Osteocyte (in vitro differentiated cells): ENCODE results near the gene C15orf40. TPM values are rescaled to one million over a fixed set of nuclear protein-coding genes. Genes with fewer than 3 reads are reported as not detected.

Experiments used
- DNase-seq: peaks from one replicate; pipeline ENCODE4 v3.0.0; 2021; ENCODE audit warnings: mixed read lengths; ENCODE audit not compliant: unreplicated experiment; ENCODE audit errors: extremely low spot score
- H3K27ac Mint-ChIP-seq: one replicate; pipeline ENCODE4 v1.8.0; 2021; ENCODE audit warnings: mild to moderate bottlenecking, mixed read lengths; ENCODE audit not compliant: unreplicated experiment
- H3K27me3 Mint-ChIP-seq: one replicate; pipeline ENCODE4 v1.8.0; 2021; ENCODE audit warnings: mixed read lengths; ENCODE audit not compliant: unreplicated experiment
- H3K36me3 Mint-ChIP-seq: one replicate; pipeline ENCODE4 v1.8.0; 2021; ENCODE audit warnings: mixed read lengths; ENCODE audit not compliant: unreplicated experiment
- H3K4me1 Mint-ChIP-seq: one replicate; pipeline ENCODE4 v1.8.0; 2021; ENCODE audit warnings: mixed read lengths; ENCODE audit not compliant: unreplicated experiment
- H3K4me3 Mint-ChIP-seq: one replicate; pipeline ENCODE4 v1.8.0; 2021; ENCODE audit warnings: mild to moderate bottlenecking, moderate library complexity, mixed read lengths; ENCODE audit not compliant: unreplicated experiment
- H3K9me3 Mint-ChIP-seq: one replicate; pipeline ENCODE4 v1.8.0; 2021; ENCODE audit warnings: mixed read lengths; ENCODE audit not compliant: unreplicated experiment
- CTCF ChIP-seq: fragments of 200-600 bp; sonication (generic); IDR thresholded peaks from 2 replicates; pipeline ENCODE4 v1.5.0; 2021; ENCODE audit warnings: antibody characterized with exemption, mild to moderate bottlenecking, moderate library complexity
- total RNA-seq: library from RNA; stranded (reverse); gene quantifications from 2 replicates; pipeline ENCODE4 v1.2.1, GENCODE V29; 2021

Gene C15orf40
- total RNA-seq, 1 donor from 2014 or later = 24.5 TPM

GRCh38 chr15:82950746-82951370 is 60.6 kb downstream of the C15orf40 start:
- no peak for DNase-seq
- peaks cover 7% of the 10 kb centered on the region for H3K27me3 Mint-ChIP-seq

GRCh38 chr15:82950295-82950694 is 61.1 kb downstream of the C15orf40 start:
- H3K4me1 Mint-ChIP-seq = peaks cover 5% of the 10 kb centered on the region
- TF ChIP-seq CTCF = no peak
- no peak for DNase-seq
- H3K27me3 Mint-ChIP-seq = peaks cover 7% of the 10 kb centered on the region
- H3K27ac Mint-ChIP-seq = no peak overlapping the region
- H3K4me3 Mint-ChIP-seq = no peak overlapping the region
- H3K9me3 Mint-ChIP-seq = no peaks in the 10 kb centered on the region
- H3K36me3 Mint-ChIP-seq = no peaks in the 10 kb centered on the region

More at GRCh38 chr15:82950746-82951370, 60.6 kb downstream of the C15orf40 start:
- Mint-ChIP-seq H3K27ac (no peak overlapping the region), H3K36me3 (no peaks in the 10 kb centered on the region), H3K4me3 (no peak overlapping the region), H3K9me3 (no peaks in the 10 kb centered on the region), H3K4me1 (peaks cover 5% of the 10 kb centered on the region)
- TF ChIP-seq CTCF = no peak

GRCh38 chr15:82946155-82946701 is 65.2 kb downstream of the C15orf40 start:
- Mint-ChIP-seq H3K9me3 (no peaks in the 10 kb centered on the region), H3K4me3 (no peak overlapping the region), H3K27ac (no peak overlapping the region), H3K4me1 (no peaks in the 10 kb centered on the region), H3K27me3 (peaks cover 7% of the 10 kb centered on the region), H3K36me3 (no peaks in the 10 kb centered on the region)
- no peak for TF ChIP-seq CTCF
- no peak for DNase-seq

- Mint-ChIP-seq H3K4me3 (no peak overlapping the region), H3K9me3 (no peaks in the 10 kb centered on the region), H3K27ac (no peak overlapping the region), H3K27me3 (peaks cover 7% of the 10 kb centered on the region), H3K4me1 (no peaks in the 10 kb centered on the region), H3K36me3 (no peaks in the 10 kb centered on the region)
- TF ChIP-seq CTCF = no peak
- DNase-seq = no peak
Observed at GRCh38 chr15:82945326-82945725, 66.1 kb downstream of the C15orf40 start.

- Mint-ChIP-seq H3K36me3 (no peaks in the 10 kb centered on the region), H3K9me3 (no peaks in the 10 kb centered on the region)
- DNase-seq = no peak
Observed at GRCh38 chr15:82944821-82945220, 66.6 kb downstream of the C15orf40 start.

More at GRCh38 chr15:82944821-82945220, 66.6 kb downstream of the C15orf40 start:
- Mint-ChIP-seq H3K27ac (no peak overlapping the region), H3K4me1 (no peaks in the 10 kb centered on the region), H3K4me3 (no peak overlapping the region), H3K27me3 (peaks cover 7% of the 10 kb centered on the region)
- no peak for TF ChIP-seq CTCF
